GM23338 (cell line): ENCODE results near the gene PNP.

Experiments
- EZH2 ChIP-seq: fragments of 200-600 bp; sonication (generic); IDR thresholded peaks from one replicate; pipeline ENCODE4 v1.8.0; 2017; ENCODE audit warnings: antibody characterized with exemption, mild to moderate bottlenecking, low read depth; ENCODE audit not compliant: unreplicated experiment
- EZH2phosphoT487 ChIP-seq: fragments of 200-600 bp; sonication (generic); IDR thresholded peaks from one replicate; pipeline ENCODE4 v1.8.1; 2018; ENCODE audit warnings: antibody characterized with exemption; ENCODE audit not compliant: unreplicated experiment
- JUNB ChIP-seq: IDR thresholded peaks from one replicate; pipeline ENCODE4 v1.6.1; 2016; ENCODE audit warnings: antibody characterized with exemption; ENCODE audit not compliant: unreplicated experiment
- TF ChIP-seq, protein P1 (sequence below), 2 experiments: fragments of 200-600 bp in 1 of 2; sonication (generic) in 1 of 2; conservative IDR thresholded peaks; 2 replicates each; pipeline versions ENCODE4 v1.5.1 to v1.6.1; 2016 to 2017; ENCODE audit warnings: antibody characterized with exemption in 2 of 2, low read depth in 2 of 2, mild to moderate bottlenecking in 2 of 2, moderate library complexity in 1 of 2
- TF ChIP-seq, protein P2 (sequence below): IDR thresholded peaks from one replicate; pipeline ENCODE4 v1.6.1; 2018; ENCODE audit warnings: antibody characterized with exemption; ENCODE audit not compliant: unreplicated experiment

DNA sequence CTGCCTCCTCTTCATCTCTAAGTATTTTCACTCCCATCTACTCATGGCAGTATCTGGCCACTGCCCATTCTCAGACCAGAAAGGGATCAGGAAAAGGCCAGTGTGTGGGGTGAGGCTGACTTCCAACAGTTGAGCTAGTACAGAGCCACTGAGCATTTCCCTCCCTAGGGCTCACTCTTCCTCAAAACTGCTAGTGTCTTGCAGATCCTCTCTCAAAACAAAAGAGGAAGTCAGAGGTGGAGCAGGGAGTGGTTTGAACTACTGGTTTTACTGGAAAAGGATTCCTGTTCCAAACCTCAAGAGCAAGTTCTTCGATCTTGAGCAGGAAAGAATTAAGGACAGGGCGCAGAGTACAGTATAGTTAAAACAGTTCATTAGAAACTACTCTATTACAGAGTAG lies 24.4 kb downstream of the PNP start:
- no peak for TF ChIP-seq JUNB
- TF ChIP-seq EZH2, result no peak
- TF ChIP-seq, protein P1, sequence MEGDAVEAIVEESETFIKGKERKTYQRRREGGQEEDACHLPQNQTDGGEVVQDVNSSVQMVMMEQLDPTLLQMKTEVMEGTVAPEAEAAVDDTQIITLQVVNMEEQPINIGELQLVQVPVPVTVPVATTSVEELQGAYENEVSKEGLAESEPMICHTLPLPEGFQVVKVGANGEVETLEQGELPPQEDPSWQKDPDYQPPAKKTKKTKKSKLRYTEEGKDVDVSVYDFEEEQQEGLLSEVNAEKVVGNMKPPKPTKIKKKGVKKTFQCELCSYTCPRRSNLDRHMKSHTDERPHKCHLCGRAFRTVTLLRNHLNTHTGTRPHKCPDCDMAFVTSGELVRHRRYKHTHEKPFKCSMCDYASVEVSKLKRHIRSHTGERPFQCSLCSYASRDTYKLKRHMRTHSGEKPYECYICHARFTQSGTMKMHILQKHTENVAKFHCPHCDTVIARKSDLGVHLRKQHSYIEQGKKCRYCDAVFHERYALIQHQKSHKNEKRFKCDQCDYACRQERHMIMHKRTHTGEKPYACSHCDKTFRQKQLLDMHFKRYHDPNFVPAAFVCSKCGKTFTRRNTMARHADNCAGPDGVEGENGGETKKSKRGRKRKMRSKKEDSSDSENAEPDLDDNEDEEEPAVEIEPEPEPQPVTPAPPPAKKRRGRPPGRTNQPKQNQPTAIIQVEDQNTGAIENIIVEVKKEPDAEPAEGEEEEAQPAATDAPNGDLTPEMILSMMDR (conservative IDR thresholded peaks at IDR 0.05; ENCODE audit: low read depth in 2 of 2), result no peak
- TF ChIP-seq, protein P2, sequence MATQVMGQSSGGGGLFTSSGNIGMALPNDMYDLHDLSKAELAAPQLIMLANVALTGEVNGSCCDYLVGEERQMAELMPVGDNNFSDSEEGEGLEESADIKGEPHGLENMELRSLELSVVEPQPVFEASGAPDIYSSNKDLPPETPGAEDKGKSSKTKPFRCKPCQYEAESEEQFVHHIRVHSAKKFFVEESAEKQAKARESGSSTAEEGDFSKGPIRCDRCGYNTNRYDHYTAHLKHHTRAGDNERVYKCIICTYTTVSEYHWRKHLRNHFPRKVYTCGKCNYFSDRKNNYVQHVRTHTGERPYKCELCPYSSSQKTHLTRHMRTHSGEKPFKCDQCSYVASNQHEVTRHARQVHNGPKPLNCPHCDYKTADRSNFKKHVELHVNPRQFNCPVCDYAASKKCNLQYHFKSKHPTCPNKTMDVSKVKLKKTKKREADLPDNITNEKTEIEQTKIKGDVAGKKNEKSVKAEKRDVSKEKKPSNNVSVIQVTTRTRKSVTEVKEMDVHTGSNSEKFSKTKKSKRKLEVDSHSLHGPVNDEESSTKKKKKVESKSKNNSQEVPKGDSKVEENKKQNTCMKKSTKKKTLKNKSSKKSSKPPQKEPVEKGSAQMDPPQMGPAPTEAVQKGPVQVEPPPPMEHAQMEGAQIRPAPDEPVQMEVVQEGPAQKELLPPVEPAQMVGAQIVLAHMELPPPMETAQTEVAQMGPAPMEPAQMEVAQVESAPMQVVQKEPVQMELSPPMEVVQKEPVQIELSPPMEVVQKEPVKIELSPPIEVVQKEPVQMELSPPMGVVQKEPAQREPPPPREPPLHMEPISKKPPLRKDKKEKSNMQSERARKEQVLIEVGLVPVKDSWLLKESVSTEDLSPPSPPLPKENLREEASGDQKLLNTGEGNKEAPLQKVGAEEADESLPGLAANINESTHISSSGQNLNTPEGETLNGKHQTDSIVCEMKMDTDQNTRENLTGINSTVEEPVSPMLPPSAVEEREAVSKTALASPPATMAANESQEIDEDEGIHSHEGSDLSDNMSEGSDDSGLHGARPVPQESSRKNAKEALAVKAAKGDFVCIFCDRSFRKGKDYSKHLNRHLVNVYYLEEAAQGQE, result no peak
- TF ChIP-seq EZH2phosphoT487, result no peak
